ENCODE measurements around the gene PFN1.

PFN1 gene

DNA sequence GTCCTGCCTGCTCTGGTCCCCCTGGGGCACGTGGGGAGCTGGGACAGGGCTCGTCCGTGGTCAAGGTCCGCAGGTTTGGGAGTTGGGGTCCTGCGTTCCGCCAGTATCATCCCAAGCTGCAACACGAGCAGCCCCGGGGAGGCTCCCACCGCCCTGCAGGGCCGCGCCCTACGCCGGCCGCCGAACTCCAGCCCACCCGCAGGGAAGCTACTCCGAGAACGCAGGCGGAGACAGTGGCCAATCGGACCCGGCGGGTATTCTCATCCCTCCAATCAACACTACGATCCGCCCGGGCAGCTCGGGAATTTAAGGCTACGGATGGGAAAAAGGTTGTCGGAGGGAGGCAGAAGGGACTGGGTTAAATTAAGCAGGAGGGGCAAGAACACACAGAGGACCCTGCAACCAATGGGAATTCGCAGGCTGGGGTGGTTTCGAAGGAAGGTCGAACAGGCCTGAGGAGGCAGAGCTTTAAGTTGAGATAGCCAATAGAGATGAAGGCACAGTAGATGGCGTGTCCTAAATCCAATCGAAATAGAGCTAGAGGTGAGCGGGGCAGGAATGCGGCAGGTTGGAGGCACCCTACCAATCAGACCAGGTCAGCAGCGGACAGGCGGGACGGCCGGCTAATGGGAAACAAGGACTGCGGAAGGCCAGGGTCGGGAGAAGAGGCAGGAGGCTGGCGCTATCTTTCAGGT, 18.7 kb upstream of the PFN1 start:
- peaks cover 20% of the 10 kb centered on the region for H3K36me3 ChIP-seq (ENCODE audit: control insufficient read depth, insufficient read depth, low read length)
- H3K9ac ChIP-seq (ENCODE audit: low read depth, low read length), result peak overlapping the region; percentile 95
- peak overlapping the region; percentile 97 for H3K4me3 ChIP-seq (ENCODE audit: low read depth, low read length)
- peaks cover 12% of the 10 kb centered on the region for H3K4me1 ChIP-seq (ENCODE audit: control insufficient read depth, insufficient read depth, low read length)
- H3K9me3 ChIP-seq (ENCODE audit: control insufficient read depth, insufficient read depth, low read length), result peaks cover 5% of the 10 kb centered on the region; the same call in 1 of the 2 replicates
- H3K27ac ChIP-seq (ENCODE audit: low read depth, low read length), result peak overlapping the region; percentile 99
- no peaks in the 10 kb centered on the region for H3K27me3 ChIP-seq (ENCODE audit: control insufficient read depth, insufficient read depth, low read length)

DNA sequence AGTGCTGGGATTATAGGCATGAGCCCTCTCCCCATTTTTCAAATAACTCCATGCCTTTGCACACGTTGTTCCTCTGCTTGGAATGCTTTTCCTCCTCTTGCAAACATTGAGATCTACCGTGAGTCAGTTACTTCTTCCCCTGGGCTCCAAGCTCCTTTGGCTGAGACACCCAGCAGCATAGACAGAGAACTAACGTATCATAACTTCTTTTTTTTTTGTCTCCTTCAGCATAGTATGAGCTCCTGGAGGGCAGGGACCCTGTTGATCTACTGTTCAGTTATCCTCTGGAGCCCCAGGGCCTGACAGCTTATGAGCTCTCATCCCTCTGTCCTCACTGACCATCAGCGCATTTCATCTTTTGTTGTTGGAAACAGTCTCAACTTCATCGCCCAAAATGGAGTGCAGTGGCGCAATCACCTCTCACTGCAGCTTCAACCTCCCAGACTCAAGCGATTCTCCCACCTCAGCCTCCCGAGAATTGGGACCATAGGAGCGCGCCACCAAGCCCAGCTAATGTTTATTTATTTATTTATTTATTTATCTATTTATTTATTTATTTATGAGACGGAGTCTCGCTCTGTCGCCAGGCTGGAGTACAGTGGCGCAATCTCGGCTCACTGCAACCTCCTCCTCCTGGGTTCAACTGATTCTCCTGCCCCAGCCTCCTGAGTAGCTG, 17.1 kb upstream of the PFN1 start:
- no peaks in the 10 kb centered on the region for H3K27me3 ChIP-seq (ENCODE audit: control insufficient read depth, insufficient read depth, low read length)
- H3K4me1 ChIP-seq (ENCODE audit: control insufficient read depth, insufficient read depth, low read length), result peaks cover 17% of the 10 kb centered on the region
- H3K27ac ChIP-seq (ENCODE audit: low read depth, low read length), result no peak overlapping the region
- H3K9ac ChIP-seq (ENCODE audit: low read depth, low read length), result no peak overlapping the region
- no peak overlapping the region for H3K4me3 ChIP-seq (ENCODE audit: low read depth, low read length)
- H3K36me3 ChIP-seq (ENCODE audit: control insufficient read depth, insufficient read depth, low read length), result peaks cover 19% of the 10 kb centered on the region
- H3K9me3 ChIP-seq (ENCODE audit: control insufficient read depth, insufficient read depth, low read length), result peaks cover 5% of the 10 kb centered on the region; the same call in 1 of the 2 replicates

DNA sequence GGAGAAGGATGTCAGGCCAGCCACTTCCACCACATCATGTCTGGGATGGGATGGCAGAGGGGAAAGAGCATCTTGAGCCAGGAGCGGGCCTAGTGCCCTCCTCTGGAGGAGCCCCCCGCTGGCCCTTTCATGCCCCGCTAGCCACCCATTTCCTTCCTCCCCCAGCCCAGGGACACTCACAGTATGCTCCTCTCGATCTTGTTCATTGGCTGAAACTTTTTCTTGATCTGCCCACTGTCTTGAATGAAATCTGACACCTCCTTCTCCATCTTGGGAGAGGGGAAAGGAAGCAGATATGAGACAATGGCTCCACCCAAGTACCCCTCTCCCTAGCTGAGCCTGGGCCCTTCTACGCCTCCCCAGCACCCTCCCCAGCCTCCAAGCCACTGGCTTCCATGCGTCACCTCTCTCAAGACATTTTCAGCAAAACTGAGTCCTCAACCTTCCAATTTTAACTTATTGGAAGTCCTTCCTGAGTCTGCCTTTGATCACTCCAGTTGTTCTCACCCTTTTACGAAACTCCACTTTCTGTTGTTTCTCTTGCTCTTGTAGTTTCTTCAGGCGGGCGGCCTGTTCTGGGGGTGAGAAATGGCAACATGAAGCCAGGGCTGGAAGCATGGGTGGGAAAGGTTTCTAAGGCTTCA, 12.1 kb upstream of the PFN1 start:
- peaks cover 20% of the 10 kb centered on the region for H3K36me3 ChIP-seq (ENCODE audit: control insufficient read depth, insufficient read depth, low read length)
- H3K4me1 ChIP-seq (ENCODE audit: control insufficient read depth, insufficient read depth, low read length), result peaks cover 7% of the 10 kb centered on the region
- H3K4me3 ChIP-seq (ENCODE audit: low read depth, low read length), result no peak overlapping the region
- H3K27ac ChIP-seq (ENCODE audit: low read depth, low read length), result peak overlapping the region; percentile 40
- no peak overlapping the region for H3K9ac ChIP-seq (ENCODE audit: low read depth, low read length)
- H3K27me3 ChIP-seq (ENCODE audit: control insufficient read depth, insufficient read depth, low read length), result no peaks in the 10 kb centered on the region
- H3K9me3 ChIP-seq (ENCODE audit: control insufficient read depth, insufficient read depth, low read length), result peaks cover 3% of the 10 kb centered on the region; the same call in 1 of the 2 replicates

DNA sequence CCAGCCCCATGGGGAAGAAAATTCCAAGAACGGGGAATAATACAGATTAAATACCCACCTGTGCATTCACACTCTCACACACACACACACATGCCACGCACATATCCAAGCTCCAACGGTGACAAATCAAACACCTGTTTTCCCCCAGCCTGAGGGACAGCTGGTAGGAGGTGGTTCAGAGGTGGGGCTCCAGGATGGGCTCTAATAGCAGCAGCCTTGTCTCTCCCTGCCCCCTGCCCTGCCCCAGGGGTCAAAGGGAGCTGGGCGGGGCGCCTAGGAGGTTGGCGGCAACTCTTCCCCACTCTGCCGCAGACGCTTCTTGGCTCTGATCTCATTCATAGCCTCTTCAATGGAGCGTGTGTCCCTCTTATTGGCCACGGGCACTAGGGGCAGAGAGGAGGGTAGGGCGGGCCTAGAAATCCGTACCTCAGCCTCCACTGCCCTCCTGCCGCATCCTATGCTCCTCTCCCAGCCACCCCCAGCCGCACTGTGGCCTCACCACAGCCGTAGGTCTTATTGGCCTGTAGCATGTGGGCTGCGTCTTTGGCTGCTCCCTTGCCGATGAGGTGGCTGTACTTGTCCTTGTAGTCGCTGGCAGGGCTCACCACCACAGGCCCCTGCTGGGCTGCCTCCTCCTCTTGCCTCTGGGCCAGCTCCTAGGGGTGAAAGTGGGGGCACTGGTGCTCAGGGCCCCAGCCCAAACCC, 11.1 kb upstream of the PFN1 start:
- Histone ChIP-seq H3K9me3 (ENCODE audit: control insufficient read depth, insufficient read depth, low read length) (no peaks in the 10 kb centered on the region), H3K36me3 (ENCODE audit: control insufficient read depth, insufficient read depth, low read length) (peaks cover 16% of the 10 kb centered on the region), H3K27me3 (ENCODE audit: control insufficient read depth, insufficient read depth, low read length) (no peaks in the 10 kb centered on the region), H3K4me3 (ENCODE audit: low read depth, low read length) (no peak overlapping the region), H3K9ac (ENCODE audit: low read depth, low read length) (no peak overlapping the region), H3K27ac (ENCODE audit: low read depth, low read length) (no peak overlapping the region), H3K4me1 (ENCODE audit: control insufficient read depth, insufficient read depth, low read length) (peaks cover 7% of the 10 kb centered on the region)

DNA sequence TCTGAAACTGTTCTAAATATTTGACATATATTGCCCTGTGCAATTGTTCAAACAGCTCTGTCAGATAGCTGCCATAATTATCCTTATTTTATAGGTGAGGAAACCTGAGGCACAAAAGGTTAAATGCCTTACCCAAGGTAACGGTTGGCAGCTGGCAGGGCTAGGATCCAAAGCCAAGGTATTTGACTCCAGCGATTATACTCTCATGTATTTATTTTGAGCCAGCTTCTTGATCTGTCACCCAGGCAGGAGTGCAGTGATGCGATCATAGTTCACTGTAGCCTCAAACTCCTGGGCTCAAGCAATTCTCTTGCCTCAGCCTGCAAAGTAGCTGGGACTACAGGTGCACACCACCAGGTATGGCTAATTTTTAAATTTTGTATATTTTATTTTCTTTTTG, 9.8 kb upstream of the PFN1 start:
- no peak overlapping the region for H3K27ac ChIP-seq (ENCODE audit: low read depth, low read length)
- H3K9me3 ChIP-seq (ENCODE audit: control insufficient read depth, insufficient read depth, low read length), result no peaks in the 10 kb centered on the region
- peaks cover 7% of the 10 kb centered on the region for H3K4me1 ChIP-seq (ENCODE audit: control insufficient read depth, insufficient read depth, low read length)
- H3K36me3 ChIP-seq (ENCODE audit: control insufficient read depth, insufficient read depth, low read length), result peaks cover 16% of the 10 kb centered on the region
- no peak overlapping the region for H3K9ac ChIP-seq (ENCODE audit: low read depth, low read length)
- H3K27me3 ChIP-seq (ENCODE audit: control insufficient read depth, insufficient read depth, low read length), result no peaks in the 10 kb centered on the region
- H3K4me3 ChIP-seq (ENCODE audit: low read depth, low read length), result no peak overlapping the region

GRCh38 chr17:4956493-4957061, 8.2 kb upstream of the PFN1 start:
- no peak overlapping the region for H3K27ac ChIP-seq (ENCODE audit: low read depth, low read length)
- no peaks in the 10 kb centered on the region for H3K9me3 ChIP-seq (ENCODE audit: control insufficient read depth, insufficient read depth, low read length)
- H3K4me1 ChIP-seq (ENCODE audit: control insufficient read depth, insufficient read depth, low read length), result peaks cover 11% of the 10 kb centered on the region
- H3K36me3 ChIP-seq (ENCODE audit: control insufficient read depth, insufficient read depth, low read length), result peaks cover 16% of the 10 kb centered on the region
- H3K4me3 ChIP-seq (ENCODE audit: low read depth, low read length), result no peak overlapping the region
- H3K9ac ChIP-seq (ENCODE audit: low read depth, low read length), result no peak overlapping the region
- no peaks in the 10 kb centered on the region for H3K27me3 ChIP-seq (ENCODE audit: control insufficient read depth, insufficient read depth, low read length)

- no peak overlapping the region for H3K27ac ChIP-seq (ENCODE audit: low read depth, low read length)
- H3K9ac ChIP-seq (ENCODE audit: low read depth, low read length), result no peak overlapping the region
- H3K36me3 ChIP-seq (ENCODE audit: control insufficient read depth, insufficient read depth, low read length), result peaks cover 10% of the 10 kb centered on the region; the same call in 1 of the 2 replicates
- H3K4me3 ChIP-seq (ENCODE audit: low read depth, low read length), result no peak overlapping the region
- no peaks in the 10 kb centered on the region for H3K9me3 ChIP-seq (ENCODE audit: control insufficient read depth, insufficient read depth, low read length)
- peaks cover 13% of the 10 kb centered on the region for H3K4me1 ChIP-seq (ENCODE audit: control insufficient read depth, insufficient read depth, low read length)
- no peaks in the 10 kb centered on the region for H3K27me3 ChIP-seq (ENCODE audit: control insufficient read depth, insufficient read depth, low read length)
Measured at GRCh38 chr17:4955091-4955490, 6.8 kb upstream of the PFN1 start.

GRCh38 chr17:4953451-4953961, 5.2 kb upstream of the PFN1 start:
- H3K9ac ChIP-seq (ENCODE audit: low read depth, low read length), result no peak overlapping the region
- H3K36me3 ChIP-seq (ENCODE audit: control insufficient read depth, insufficient read depth, low read length), result no peaks in the 10 kb centered on the region
- H3K4me1 ChIP-seq (ENCODE audit: control insufficient read depth, insufficient read depth, low read length), result peaks cover 13% of the 10 kb centered on the region
- H3K27me3 ChIP-seq (ENCODE audit: control insufficient read depth, insufficient read depth, low read length), result no peaks in the 10 kb centered on the region
- H3K9me3 ChIP-seq (ENCODE audit: control insufficient read depth, insufficient read depth, low read length), result no peaks in the 10 kb centered on the region
- no peak overlapping the region for H3K4me3 ChIP-seq (ENCODE audit: low read depth, low read length)
- no peak overlapping the region for H3K27ac ChIP-seq (ENCODE audit: low read depth, low read length)

GRCh38 chr17:4951486-4951885, 3.2 kb upstream of the PFN1 start:
- peaks cover 5% of the 10 kb centered on the region for H3K36me3 ChIP-seq (ENCODE audit: control insufficient read depth, insufficient read depth, low read length)
- H3K4me3 ChIP-seq (ENCODE audit: low read depth, low read length), result peak overlapping the region; percentile 67
- no peaks in the 10 kb centered on the region for H3K9me3 ChIP-seq (ENCODE audit: control insufficient read depth, insufficient read depth, low read length)
- H3K27ac ChIP-seq (ENCODE audit: low read depth, low read length), result no peak overlapping the region
- H3K9ac ChIP-seq (ENCODE audit: low read depth, low read length), result no peak overlapping the region
- H3K4me1 ChIP-seq (ENCODE audit: control insufficient read depth, insufficient read depth, low read length), result peaks cover 17% of the 10 kb centered on the region
- no peaks in the 10 kb centered on the region for H3K27me3 ChIP-seq (ENCODE audit: control insufficient read depth, insufficient read depth, low read length)

DNA sequence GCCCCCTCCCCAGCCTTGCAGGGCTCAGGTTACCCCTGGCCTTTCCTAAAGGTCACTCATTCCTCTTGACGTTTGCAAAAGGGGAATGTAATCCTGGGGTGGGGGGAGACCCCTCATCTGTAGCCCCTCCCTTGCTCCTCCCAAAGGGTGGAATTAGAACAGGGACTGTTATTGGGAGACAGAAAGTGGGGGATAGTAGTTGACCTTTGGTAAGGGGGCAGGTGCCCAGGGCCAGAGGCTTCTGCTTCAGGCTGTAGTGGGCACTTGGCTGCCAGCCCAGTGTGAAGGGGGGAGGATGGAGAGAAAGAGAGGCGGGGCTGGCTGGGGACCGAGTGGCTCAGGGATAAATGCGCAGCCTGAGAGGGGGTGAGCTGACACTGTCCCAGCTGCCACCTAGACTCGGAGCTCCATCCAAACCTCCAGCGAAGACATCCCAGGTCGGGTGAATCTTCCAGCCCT, 2.4 kb upstream of the PFN1 start, which contains the start of gene ENO3:
Gene ENO3 (plus strand): TSS at position 374 of the 459 bp plus-strand sequence. CDS start 711 bp downstream, outside the sequence.
- Histone ChIP-seq H3K27me3 (ENCODE audit: control insufficient read depth, insufficient read depth, low read length) (no peaks in the 10 kb centered on the region), H3K4me1 (ENCODE audit: control insufficient read depth, insufficient read depth, low read length) (peaks cover 22% of the 10 kb centered on the region), H3K9ac (ENCODE audit: low read depth, low read length) (peak within 1 kb of the TSS; percentile 56), H3K36me3 (ENCODE audit: control insufficient read depth, insufficient read depth, low read length) (peaks cover 12% of the 10 kb centered on the region), H3K4me3 (ENCODE audit: low read depth, low read length) (peak within 1 kb of the TSS; percentile 67), H3K9me3 (ENCODE audit: control insufficient read depth, insufficient read depth, low read length) (no peaks in the 10 kb centered on the region), H3K27ac (ENCODE audit: low read depth, low read length) (peak within 1 kb of the TSS; percentile 100)
